Measurements from ENCODE around the gene PTPRN2. TPM values are rescaled to one million over a fixed set of nuclear protein-coding genes. Genes with fewer than 3 reads are reported as not detected.
A peak's percentile ranks its signal among the peaks of the same experiment; 100 is the strongest.
"Not testable (repeated sequence)": the region's sequence is repeated elsewhere in the genome, so short reads cannot be mapped to it uniquely, and the experiment has no call there.

Gene PTPRN2
- polyA plus RNA-seq, 1 donor = 1.7 TPM

GRCh38 chr7:157703131-157703530 is 884.5 kb downstream of the PTPRN2 start:
- no peak for DNase-seq (ENCODE audit: low read depth)

GRCh38 chr7:157702311-157703023 is 885.2 kb downstream of the PTPRN2 start:
- DNase-seq (ENCODE audit: low read depth) = no peak

GRCh38 chr7:157701395-157702180 is 886.0 kb downstream of the PTPRN2 start:
- DNase-seq (ENCODE audit: low read depth) = not testable (repeated sequence)

GRCh38 chr7:157700231-157701005 is 887.2 kb downstream of the PTPRN2 start:
- no peak for DNase-seq (ENCODE audit: low read depth)

GRCh38 chr7:157699357-157700013 is 888.1 kb downstream of the PTPRN2 start:
- DNase-seq (ENCODE audit: low read depth) = no peak

- not testable (repeated sequence) for DNase-seq (ENCODE audit: low read depth)
Measured at GRCh38 chr7:157697287-157697686, 890.3 kb downstream of the PTPRN2 start.

- not testable (repeated sequence) for DNase-seq (ENCODE audit: low read depth)
Measured at GRCh38 chr7:157695609-157696008, 892.0 kb downstream of the PTPRN2 start.

GRCh38 chr7:157694376-157694665 is 893.3 kb downstream of the PTPRN2 start:
- no peak for DNase-seq (ENCODE audit: low read depth)

- no peak for DNase-seq (ENCODE audit: low read depth)
Measured at GRCh38 chr7:157693521-157694375, 893.9 kb downstream of the PTPRN2 start.

GRCh38 chr7:157693071-157693520 is 894.5 kb downstream of the PTPRN2 start:
- no peak for DNase-seq (ENCODE audit: low read depth)

GRCh38 chr7:157692460-157693011 is 895.1 kb downstream of the PTPRN2 start:
- DNase-seq (ENCODE audit: low read depth) = no peak

- no peak for DNase-seq (ENCODE audit: low read depth)
Measured at GRCh38 chr7:157691586-157692459, 895.8 kb downstream of the PTPRN2 start.

- peak; percentile 22 for DNase-seq (ENCODE audit: low read depth)
Measured at GRCh38 chr7:157690833-157691585, 896.6 kb downstream of the PTPRN2 start.

GRCh38 chr7:157690058-157690832 is 897.4 kb downstream of the PTPRN2 start:
- no peak for DNase-seq (ENCODE audit: low read depth)

GRCh38 chr7:157689269-157690057 is 898.2 kb downstream of the PTPRN2 start:
- no peak for DNase-seq (ENCODE audit: low read depth)

- DNase-seq (ENCODE audit: low read depth) = no peak
Measured at GRCh38 chr7:157688533-157689268, 898.9 kb downstream of the PTPRN2 start.
